WI38 (cell line): ENCODE measurements around the gene OR56A3.

ENCODE experiments used
- H3K4me3 ChIP-seq: 2 replicates; pipeline ENCODE4 v1.5.1; 2011; ENCODE audit warnings: low read depth, mild to moderate bottlenecking, control low read depth, low read length
- CTCF ChIP-seq: IDR thresholded peaks from 2 replicates; pipeline ENCODE4 v1.5.1; 2012; ENCODE audit warnings: low read depth, mild to moderate bottlenecking, control low read depth, low read length

Gene OR56A3

GRCh38 chr11:5941951-5942350, at the start of gene OR56A3:
OR56A3 (plus strand) TSS chr11:5942251; CDS start chr11:5947347, 5,096 bp downstream.
- TF ChIP-seq CTCF = no peak

GRCh38 chr11:5892908-5893307, 49.1 kb upstream of the OR56A3 start, which contains the start of gene OR52E5:
OR52E5 (plus strand) TSS chr11:5893208; CDS start chr11:5900777, 7,569 bp downstream.
- H3K4me3 ChIP-seq = no peak within 1 kb of the TSS
- no peak for TF ChIP-seq CTCF

More at GRCh38 chr11:5941951-5942350, at the start of gene OR56A3:
- H3K4me3 ChIP-seq = no peak within 1 kb of the TSS

GRCh38 chr11:5899534-5899933, 42.5 kb upstream of the OR56A3 start:
- no peak for TF ChIP-seq CTCF
- no peak overlapping the region for H3K4me3 ChIP-seq

- no peak for TF ChIP-seq CTCF
- H3K4me3 ChIP-seq = no peak overlapping the region
Measured at GRCh38 chr11:5910540-5910939, 31.5 kb upstream of the OR56A3 start.

- H3K4me3 ChIP-seq = no peak overlapping the region
- TF ChIP-seq CTCF = no peak
Measured at GRCh38 chr11:5922749-5923426, 19.2 kb upstream of the OR56A3 start.

GRCh38 chr11:5923427-5923776, 18.6 kb upstream of the OR56A3 start:
- no peak for TF ChIP-seq CTCF
- no peak overlapping the region for H3K4me3 ChIP-seq

- H3K4me3 ChIP-seq = no peak overlapping the region
- no peak for TF ChIP-seq CTCF
Measured at GRCh38 chr11:5923794-5924193, 18.3 kb upstream of the OR56A3 start.
